Fibroblast of lung (primary cell): ENCODE results near the gene ACTN1. TPM values are rescaled to one million over a fixed set of nuclear protein-coding genes. Genes with fewer than 3 reads are reported as not detected.
A peak's percentile ranks its signal among the peaks of the same experiment; 100 is the strongest.

Experiments
- DNase-seq, 2 donors: peaks; one replicate each; pipeline versions ENCODE4 v3.0.0 to v3.0.0-alpha.2; 2010; ENCODE audit warnings: low read depth in 2 of 2
- H2AFZ ChIP-seq: 2 replicates; pipeline ENCODE4 v1.5.1; 2012; ENCODE audit warnings: low read length, control low read depth, inconsistent platforms
- H3K27ac ChIP-seq: 2 replicates; pipeline ENCODE4 v1.5.1; 2011; ENCODE audit warnings: low read length, control low read depth; ENCODE audit not compliant: insufficient read depth
- H3K27me3 ChIP-seq: 2 replicates; pipeline ENCODE4 v1.5.1; 2011; ENCODE audit warnings: mild to moderate bottlenecking, low read length; ENCODE audit not compliant: control insufficient read depth, insufficient read depth
- H3K36me3 ChIP-seq: 2 replicates; pipeline ENCODE4 v1.5.1; 2011; ENCODE audit warnings: low read length; ENCODE audit not compliant: control insufficient read depth, insufficient read depth
- H3K4me1 ChIP-seq: 2 replicates; pipeline ENCODE4 v1.5.1; 2011; ENCODE audit warnings: low read length; ENCODE audit not compliant: control insufficient read depth, insufficient read depth; ENCODE audit errors: extremely low read depth
- H3K4me2 ChIP-seq: 2 replicates; pipeline ENCODE4 v1.5.1; 2011; ENCODE audit warnings: low read length, control low read depth; ENCODE audit not compliant: insufficient read depth; ENCODE audit errors: extremely low read depth
- H3K4me3 ChIP-seq, 4 experiments: fragments of 200-600 bp in 1 of 4; sonication (generic) in 1 of 4; replicated peaks in 1 of 4; 2 replicates each; pipeline ENCODE4 v1.5.1; 2011 to 2016; ENCODE audit warnings: low read length in 4 of 4, low read depth in 3 of 4, mild to moderate bottlenecking in 3 of 4, control low read depth in 2 of 4, inconsistent platforms in 1 of 4, mixed read lengths in 1 of 4; ENCODE audit not compliant: insufficient read depth in 1 of 4; ENCODE audit errors: control extremely low read depth in 1 of 4
- H3K79me2 ChIP-seq: 2 replicates; pipeline ENCODE4 v1.5.1; 2012; ENCODE audit warnings: mild to moderate bottlenecking, low read length, inconsistent platforms; ENCODE audit not compliant: control insufficient read depth, insufficient read depth
- H3K9ac ChIP-seq: 2 replicates; pipeline ENCODE4 v1.5.1; 2011; ENCODE audit warnings: mild to moderate bottlenecking, low read length, control low read depth; ENCODE audit not compliant: insufficient read depth
- H3K9me3 ChIP-seq: 2 replicates; pipeline ENCODE4 v1.5.1; 2012; ENCODE audit warnings: low read depth, low read length; ENCODE audit not compliant: control insufficient read depth, insufficient read depth
- H4K20me1 ChIP-seq: 2 replicates; pipeline ENCODE4 v1.5.1; 2011; ENCODE audit warnings: low read length; ENCODE audit not compliant: control insufficient read depth, insufficient read depth; ENCODE audit errors: extremely low read depth
- EZH2 ChIP-seq: IDR thresholded peaks from 2 replicates; pipeline ENCODE4 v1.5.1; 2012; ENCODE audit warnings: low read length, control low read depth, mild to moderate bottlenecking; ENCODE audit errors: missing control alignments
- polyA plus RNA-seq, 2 donors: library from polyadenylated mRNA; depleted of rRNA in 1 of 2; stranded (reverse) in 1 of 2; unstranded in 1 of 2; fragments of >200 nt; gene quantifications; 2 replicates each; pipeline ENCODE4 v1.2.1, GENCODE V29; 2011 to 2012; ENCODE audit warnings: missing spikeins in 1 of 2
- total RNA-seq: library from RNA; depleted of rRNA; stranded (reverse); fragments of >200 nt; gene quantifications from 2 replicates; pipeline ENCODE4 v1.2.1, GENCODE V29; 2014
- TF ChIP-seq, protein P1 (sequence below), 2 donors: IDR thresholded peaks in 1 of 2; conservative IDR thresholded peaks in 1 of 2; 1 replicate in 1 of 2; 2 replicates in 1 of 2; pipeline ENCODE4 v1.5.1; 2011 to 2012; ENCODE audit warnings: low read length in 2 of 2, control low read depth in 1 of 2, inconsistent platforms in 1 of 2, low read depth in 1 of 2, mild to moderate bottlenecking in 1 of 2

The ACTN1 gene
- total and polyA plus RNA-seq, 2 donors (not counting 1 experiment from before 2014, with no cell fraction given) = 254 to 729 TPM

DNA sequence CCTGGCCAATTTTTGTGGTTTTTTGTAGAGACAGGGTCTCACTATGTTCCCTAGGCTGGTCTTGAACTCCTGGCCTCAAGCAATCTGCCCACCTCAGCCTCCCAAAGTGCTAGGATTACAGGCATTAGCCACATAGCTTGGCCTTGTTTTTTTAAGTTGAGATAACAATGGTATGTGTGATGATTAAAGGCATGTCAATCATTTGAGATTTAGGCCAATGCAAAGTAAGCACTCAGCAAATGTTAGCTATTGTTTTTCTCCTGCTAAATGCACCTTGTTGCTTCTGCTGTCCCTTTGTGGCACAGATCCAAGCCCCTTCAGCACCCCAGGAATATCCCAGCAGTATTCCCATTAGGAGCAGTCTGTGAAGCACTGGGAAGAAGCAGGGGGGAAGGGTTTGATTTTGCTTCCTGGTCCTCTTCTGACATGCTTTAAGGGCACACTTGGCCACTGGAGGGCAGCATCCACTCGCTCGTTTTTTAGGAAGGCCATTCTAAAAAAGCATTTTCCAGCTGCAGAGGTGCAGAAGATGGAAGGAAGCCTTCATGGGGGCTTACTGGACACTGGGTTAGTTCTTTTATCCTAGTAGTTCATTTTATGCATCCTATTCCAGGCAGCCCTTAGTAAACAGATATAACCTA, 116.0 kb downstream of the ACTN1 start:
- Histone ChIP-seq H3K4me2 (no peak overlapping the region), H3K9me3 (no peaks in the 10 kb centered on the region), H3K79me2 (no peaks in the 10 kb centered on the region), H3K27me3 (no peaks in the 10 kb centered on the region), H2AFZ (no peak overlapping the region), H4K20me1 (no peaks in the 10 kb centered on the region), H3K4me1 (no peaks in the 10 kb centered on the region), H3K27ac (no peak overlapping the region), H3K9ac (no peak overlapping the region), H3K4me3 (no peak overlapping the region), H3K36me3 (peaks cover 2% of the 10 kb centered on the region)
- TF ChIP-seq EZH2 = no peak
- TF ChIP-seq, protein P1, sequence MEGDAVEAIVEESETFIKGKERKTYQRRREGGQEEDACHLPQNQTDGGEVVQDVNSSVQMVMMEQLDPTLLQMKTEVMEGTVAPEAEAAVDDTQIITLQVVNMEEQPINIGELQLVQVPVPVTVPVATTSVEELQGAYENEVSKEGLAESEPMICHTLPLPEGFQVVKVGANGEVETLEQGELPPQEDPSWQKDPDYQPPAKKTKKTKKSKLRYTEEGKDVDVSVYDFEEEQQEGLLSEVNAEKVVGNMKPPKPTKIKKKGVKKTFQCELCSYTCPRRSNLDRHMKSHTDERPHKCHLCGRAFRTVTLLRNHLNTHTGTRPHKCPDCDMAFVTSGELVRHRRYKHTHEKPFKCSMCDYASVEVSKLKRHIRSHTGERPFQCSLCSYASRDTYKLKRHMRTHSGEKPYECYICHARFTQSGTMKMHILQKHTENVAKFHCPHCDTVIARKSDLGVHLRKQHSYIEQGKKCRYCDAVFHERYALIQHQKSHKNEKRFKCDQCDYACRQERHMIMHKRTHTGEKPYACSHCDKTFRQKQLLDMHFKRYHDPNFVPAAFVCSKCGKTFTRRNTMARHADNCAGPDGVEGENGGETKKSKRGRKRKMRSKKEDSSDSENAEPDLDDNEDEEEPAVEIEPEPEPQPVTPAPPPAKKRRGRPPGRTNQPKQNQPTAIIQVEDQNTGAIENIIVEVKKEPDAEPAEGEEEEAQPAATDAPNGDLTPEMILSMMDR (conservative IDR thresholded peaks at IDR 0.05 in 1 of 2, IDR thresholded peaks at IDR 0.05 in 1 of 2; ENCODE audit: low read depth in 1 of 2, low read length in 2 of 2) = peak; percentile 76 to 86
- peak; percentile 65 to 86 for DNase-seq

DNA sequence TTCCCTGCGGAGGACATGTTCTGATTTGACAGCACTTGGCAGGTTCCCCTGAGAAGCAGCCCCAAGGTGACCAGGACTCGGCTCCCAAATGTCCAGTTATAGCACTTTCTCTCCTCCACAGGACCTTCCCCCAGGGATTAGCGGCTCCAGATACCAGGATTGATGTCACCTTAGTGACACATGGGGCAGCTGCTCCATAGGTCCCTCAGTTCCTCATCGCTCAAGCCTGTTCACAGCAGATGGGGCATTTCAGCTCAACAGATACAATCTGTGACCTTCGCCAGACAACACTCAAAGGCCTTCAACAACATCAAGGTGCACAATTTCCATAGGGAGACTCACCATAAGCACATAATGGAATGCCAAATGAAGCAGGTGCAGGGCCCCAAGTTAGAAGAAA, 118.3 kb downstream of the ACTN1 start:
- H3K4me1 ChIP-seq = no peaks in the 10 kb centered on the region
- H2AFZ ChIP-seq = no peak overlapping the region
- no peaks in the 10 kb centered on the region for H3K9me3 ChIP-seq
- H4K20me1 ChIP-seq = no peaks in the 10 kb centered on the region
- peaks cover 2% of the 10 kb centered on the region for H3K36me3 ChIP-seq
- no peaks in the 10 kb centered on the region for H3K27me3 ChIP-seq
- DNase-seq = no peak
- H3K4me2 ChIP-seq = no peak overlapping the region
- H3K27ac ChIP-seq = no peak overlapping the region
- no peak overlapping the region for H3K4me3 ChIP-seq
- no peaks in the 10 kb centered on the region for H3K79me2 ChIP-seq
- TF ChIP-seq, protein P1 (conservative IDR thresholded peaks at IDR 0.05 in 1 of 2, IDR thresholded peaks at IDR 0.05 in 1 of 2; ENCODE audit: low read depth in 1 of 2, low read length in 2 of 2) = no peak
- TF ChIP-seq EZH2 = no peak
- H3K9ac ChIP-seq = no peak overlapping the region

DNA sequence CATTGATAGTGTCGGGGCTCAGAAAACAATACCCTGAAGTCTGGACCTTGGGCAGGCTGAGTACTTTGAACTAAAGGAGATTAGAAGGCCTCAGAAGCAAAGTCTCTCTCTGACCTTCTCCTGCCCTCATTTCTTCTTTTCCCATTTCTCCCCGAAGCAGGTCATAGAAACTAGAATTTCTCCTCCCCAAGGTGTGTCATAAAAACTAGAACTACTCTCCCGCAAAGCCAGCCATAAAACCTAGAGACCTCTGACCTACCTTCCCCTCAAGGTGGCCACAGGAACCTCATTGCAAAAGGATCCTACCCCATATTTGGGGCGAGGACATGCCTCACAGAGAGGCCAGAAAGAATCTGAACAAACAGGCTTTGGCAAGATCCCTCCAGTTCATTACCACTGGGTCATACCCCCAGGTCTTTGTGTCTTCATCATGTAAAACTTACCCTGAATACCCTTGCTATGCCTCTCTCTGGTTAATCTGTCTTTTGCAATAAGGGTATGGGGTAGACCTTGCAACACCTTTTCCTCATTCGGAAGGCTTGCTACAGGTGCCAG, 121.5 kb downstream of the ACTN1 start:
- H3K9me3 ChIP-seq = no peaks in the 10 kb centered on the region
- no peaks in the 10 kb centered on the region for H3K27me3 ChIP-seq
- no peak overlapping the region for H3K27ac ChIP-seq
- H3K79me2 ChIP-seq = no peaks in the 10 kb centered on the region
- H3K4me2 ChIP-seq = no peak overlapping the region
- DNase-seq = no peak
- H3K4me3 ChIP-seq = no peak overlapping the region
- H3K4me1 ChIP-seq = no peaks in the 10 kb centered on the region
- peaks cover 1% of the 10 kb centered on the region for H3K36me3 ChIP-seq
- H2AFZ ChIP-seq = no peak overlapping the region
- no peaks in the 10 kb centered on the region for H4K20me1 ChIP-seq
- TF ChIP-seq, protein P1 (conservative IDR thresholded peaks at IDR 0.05 in 1 of 2, IDR thresholded peaks at IDR 0.05 in 1 of 2; ENCODE audit: low read depth in 1 of 2, low read length in 2 of 2) = no peak
- TF ChIP-seq EZH2 = no peak
- H3K9ac ChIP-seq = no peak overlapping the region
